HG03342 (cell line): Measurements from ENCODE around the gene SPEN.
A peak's percentile ranks its signal among the peaks of the same experiment; 100 is the strongest.
"Not testable (repeated sequence)": the region's sequence is repeated elsewhere in the genome, so short reads cannot be mapped to it uniquely, and the experiment has no call there.

ENCODE experiments used
- ATAC-seq: cut with Tn5 transposase; IDR thresholded peaks from one replicate; pipeline ENCODE4 v1.9.1; 2021; ENCODE audit warnings: mild to moderate bottlenecking, moderate library complexity; ENCODE audit not compliant: unreplicated experiment

SPEN gene, protein sequence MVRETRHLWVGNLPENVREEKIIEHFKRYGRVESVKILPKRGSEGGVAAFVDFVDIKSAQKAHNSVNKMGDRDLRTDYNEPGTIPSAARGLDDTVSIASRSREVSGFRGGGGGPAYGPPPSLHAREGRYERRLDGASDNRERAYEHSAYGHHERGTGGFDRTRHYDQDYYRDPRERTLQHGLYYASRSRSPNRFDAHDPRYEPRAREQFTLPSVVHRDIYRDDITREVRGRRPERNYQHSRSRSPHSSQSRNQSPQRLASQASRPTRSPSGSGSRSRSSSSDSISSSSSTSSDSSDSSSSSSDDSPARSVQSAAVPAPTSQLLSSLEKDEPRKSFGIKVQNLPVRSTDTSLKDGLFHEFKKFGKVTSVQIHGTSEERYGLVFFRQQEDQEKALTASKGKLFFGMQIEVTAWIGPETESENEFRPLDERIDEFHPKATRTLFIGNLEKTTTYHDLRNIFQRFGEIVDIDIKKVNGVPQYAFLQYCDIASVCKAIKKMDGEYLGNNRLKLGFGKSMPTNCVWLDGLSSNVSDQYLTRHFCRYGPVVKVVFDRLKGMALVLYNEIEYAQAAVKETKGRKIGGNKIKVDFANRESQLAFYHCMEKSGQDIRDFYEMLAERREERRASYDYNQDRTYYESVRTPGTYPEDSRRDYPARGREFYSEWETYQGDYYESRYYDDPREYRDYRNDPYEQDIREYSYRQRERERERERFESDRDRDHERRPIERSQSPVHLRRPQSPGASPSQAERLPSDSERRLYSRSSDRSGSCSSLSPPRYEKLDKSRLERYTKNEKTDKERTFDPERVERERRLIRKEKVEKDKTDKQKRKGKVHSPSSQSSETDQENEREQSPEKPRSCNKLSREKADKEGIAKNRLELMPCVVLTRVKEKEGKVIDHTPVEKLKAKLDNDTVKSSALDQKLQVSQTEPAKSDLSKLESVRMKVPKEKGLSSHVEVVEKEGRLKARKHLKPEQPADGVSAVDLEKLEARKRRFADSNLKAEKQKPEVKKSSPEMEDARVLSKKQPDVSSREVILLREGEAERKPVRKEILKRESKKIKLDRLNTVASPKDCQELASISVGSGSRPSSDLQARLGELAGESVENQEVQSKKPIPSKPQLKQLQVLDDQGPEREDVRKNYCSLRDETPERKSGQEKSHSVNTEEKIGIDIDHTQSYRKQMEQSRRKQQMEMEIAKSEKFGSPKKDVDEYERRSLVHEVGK (N-terminal part only)

DNA sequence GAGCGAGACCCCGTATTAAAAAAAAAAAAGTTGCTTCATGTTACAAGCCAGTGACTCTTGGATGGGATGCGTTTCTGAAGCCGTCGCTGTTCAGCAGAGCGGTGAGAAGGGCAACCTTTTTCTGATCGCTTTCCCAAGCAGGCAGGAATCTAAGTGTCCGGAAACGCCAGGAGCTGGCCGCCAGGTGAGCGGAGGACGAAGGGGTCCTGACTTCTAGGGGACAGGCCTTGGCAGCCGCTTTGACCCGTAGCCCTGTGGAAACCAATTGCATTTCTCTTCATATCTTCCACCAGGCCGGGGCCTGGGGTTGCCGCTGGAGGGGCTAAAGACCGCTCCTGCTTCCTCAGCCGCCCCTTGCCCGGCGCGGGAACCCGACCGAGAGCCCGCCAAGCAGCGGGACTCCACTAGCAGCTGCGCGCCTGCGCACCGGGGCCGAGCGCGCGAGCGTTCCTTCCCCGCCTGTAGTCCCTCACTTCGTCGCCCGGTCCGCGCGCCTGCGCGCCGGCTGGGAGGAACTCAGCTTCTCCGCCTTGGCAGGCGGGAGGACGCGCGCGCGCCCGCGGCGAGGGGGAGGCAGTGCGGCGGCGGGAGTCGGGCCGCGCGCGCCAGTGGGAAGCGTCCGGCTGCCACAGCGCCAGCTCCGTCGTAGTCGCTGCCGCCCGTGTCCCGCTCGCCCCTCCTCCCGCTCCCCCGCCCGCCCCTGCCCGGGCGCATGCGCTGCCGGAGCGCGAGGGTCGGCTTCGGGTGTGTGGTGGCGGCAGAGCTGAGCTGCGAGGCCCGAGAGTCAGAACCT is at the start of gene SPEN:
TSS of gene SPEN (plus strand) at position 608 of the 793 bp plus-strand sequence. CDS start 361 bp downstream, outside the sequence.
- peak; percentile 60 for ATAC-seq

DNA sequence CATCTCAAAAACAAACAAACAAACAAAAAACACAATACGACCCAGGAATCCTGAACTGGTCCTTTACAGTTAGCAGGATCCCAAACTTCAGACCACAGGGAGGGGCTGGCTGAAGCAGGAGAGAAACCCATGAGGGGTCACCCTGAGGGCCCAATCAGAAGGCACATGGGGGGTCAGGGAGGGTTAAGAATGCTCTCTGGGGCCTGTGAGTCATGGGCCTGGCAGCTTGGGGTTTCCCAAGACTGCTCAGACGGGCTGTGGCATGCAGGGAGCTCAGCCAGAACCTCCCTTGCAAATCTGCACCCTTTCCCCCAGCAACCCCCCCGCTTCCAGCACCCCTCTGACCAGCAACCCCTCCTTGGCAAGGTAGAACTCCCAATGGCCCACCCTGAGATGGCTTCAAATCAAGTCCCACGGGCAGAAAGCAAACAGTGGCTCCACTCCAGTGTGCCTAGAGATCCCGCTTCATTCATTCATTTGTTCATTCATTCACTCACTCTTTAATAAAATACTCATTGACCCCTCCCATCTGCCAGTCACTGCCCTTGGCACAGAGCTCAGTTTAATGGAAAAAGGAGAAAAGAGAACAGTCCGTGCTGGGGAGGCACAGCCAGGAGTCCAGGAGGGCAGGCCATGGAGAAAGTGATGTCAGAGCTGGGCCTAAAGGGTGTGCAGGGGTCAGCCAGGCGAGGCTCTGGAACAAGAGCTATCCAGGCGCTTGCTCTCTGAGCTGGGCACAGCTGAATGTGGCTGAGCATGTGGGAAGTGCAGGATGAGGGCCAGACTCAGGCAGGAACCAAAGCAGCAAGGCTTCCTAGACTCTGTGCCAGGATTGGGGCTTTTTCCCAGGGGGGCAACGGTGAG is 48.3 kb upstream of the SPEN start:
- no peak for ATAC-seq

DNA sequence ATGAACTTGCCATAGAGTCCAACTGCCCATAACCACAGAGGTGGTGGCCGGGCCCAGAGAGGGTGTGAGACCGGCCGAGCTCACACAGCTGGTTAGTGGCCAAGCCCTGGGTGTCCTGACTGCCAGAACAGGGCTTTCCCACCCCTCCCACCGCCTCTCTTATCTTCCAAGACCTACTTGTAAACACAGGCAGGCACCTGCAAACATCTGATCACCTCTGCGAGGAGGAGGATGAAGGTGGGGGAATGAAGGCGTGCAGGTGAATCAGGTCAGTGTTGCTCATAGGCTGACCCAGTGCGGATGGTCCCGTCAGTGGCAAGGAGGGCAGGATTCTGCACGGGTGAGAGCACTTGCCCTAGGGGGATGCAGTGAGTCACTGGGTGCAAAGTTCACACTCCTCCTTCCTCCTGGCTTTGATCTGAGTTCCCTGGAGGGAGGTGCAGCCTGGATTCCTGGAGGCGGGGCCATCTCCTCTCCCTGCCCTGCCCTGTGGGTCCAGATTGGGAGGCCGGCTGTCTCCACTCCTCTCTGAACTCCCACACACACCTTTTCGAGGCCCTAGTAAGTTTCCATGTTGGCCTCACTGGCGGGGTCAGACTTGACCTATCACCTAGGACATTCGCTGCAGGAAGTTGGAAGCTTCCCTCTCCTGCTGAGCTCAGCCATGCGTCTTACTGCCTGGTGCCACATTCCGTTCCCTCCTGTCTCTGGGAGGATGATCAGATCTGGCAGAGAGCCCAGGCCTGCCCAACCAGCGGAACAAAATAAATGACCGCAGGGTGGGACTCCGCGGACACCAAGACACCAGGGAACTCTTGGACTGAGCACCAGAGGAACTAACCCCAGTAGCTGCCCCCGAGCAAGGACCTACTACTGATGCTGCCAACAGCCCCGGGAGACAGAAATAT is 47.3 kb upstream of the SPEN start:
- ATAC-seq, result no peak

DNA sequence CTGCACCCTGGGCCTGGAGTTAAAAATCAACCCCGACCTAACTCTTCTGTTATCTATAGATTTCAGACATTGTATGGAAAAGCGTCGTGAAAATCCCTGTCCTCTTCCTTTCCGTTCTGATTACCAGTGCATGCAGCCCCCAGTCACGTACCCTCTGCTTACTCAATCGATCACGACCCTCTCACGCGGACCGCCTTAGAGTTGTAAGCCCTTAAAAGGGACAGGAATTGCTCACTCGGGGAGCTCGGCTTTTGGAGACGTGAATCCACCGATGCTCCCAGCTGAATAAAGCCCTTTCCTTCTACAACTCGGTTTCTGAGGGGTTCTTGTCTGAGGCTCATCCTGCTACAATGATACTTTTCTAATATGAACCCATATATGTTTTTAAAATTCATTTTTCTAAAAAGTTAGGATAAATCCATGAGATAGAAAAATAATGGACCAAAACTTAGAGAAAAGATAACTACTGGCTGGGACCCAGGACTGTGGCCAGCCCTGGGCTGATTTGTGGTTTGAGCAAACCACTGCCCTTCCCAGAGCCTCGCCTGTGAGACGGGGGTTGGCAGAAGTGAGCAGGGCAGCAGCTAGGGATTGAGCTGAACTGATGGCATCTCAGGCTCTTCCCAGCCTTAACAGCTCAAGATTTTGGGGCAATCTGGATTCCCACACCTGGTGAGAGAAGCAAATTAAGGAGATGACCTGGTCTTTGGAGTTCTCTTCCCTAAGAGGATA is 45.1 kb upstream of the SPEN start:
- no peak for ATAC-seq

DNA sequence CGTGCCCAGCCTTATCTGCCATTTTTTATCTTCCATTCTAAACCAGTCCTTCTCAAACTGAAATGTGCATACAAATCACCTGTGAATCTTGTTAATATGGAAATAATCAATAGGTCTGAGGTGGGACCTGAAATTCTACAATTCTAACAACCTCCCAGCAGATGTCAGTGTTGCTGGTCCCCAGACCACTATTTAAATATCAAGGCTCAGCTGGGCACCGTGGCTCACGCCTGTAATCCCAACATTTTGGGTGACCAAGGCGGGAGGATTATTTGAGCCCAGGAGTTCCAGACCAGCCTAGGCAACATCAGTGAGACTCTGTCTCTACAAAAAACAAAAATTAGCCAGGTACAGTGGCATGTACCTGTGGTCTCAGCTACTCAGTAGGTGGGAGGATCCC is 44.1 kb upstream of the SPEN start:
- ATAC-seq, result no peak

DNA sequence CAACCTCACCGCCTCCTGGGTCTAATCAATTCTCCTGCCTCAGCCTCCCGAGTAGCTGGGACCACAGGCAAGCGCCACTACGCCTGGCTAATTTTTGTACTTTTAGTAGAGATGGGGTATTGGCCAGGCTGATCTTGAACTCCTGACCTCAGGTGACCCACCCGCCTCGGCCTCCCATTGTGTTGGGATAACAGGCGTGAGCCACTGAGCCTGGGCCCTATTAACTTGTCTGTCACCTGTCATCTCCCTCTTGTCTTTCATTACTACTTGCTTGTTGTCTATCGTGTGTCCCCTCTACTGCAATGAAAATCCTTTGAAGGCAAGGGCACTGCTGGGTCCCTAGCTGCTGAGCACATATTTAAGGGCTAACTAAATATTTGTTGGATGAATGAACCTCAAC is 43.4 kb upstream of the SPEN start:
- ATAC-seq, result no peak

DNA sequence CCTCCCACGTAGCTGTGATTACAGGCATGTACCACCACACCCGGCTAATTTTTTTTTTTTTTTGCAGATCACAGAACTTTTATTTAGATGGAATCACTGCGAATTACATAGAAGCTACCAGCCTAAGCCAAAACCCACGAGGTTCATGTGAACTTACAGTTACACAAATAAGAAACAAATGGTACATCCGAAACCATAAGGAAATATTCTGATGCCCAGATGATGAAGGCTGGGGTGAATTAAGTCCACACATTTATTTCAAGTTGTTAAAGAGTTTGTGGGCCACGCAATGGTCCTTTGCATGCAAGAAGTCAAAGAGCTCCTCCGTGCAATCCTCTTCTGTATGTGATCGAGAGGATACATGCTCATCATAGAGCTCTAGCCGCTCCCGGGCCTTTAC is 40.4 kb upstream of the SPEN start:
- ATAC-seq, result no peak

DNA sequence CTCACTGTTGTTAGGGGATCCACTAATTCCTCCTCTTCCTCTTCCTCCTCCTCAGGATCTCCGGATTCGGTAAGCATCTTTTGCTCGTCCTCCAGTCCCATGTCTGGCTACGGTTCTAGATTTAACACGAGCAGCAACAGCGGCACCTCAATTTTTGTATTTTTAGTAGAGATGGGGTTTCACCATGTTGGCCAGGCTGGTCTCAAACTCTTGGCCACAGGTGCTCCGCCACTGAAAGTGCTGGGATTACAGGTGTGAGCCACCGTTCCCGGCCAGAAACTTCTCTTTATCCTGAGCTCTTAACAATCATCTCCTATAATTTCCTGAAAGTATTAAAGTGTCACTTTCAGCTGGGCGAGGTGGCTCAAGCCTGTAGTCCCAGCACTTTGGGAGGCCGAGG is 40.0 kb upstream of the SPEN start, which contains the start of gene UQCRHL:
TSS of gene UQCRHL (minus strand) at position 101 of the 400 bp plus-strand sequence. CDS start at position 101, 0 bp downstream.
- ATAC-seq, result not testable (repeated sequence)

DNA sequence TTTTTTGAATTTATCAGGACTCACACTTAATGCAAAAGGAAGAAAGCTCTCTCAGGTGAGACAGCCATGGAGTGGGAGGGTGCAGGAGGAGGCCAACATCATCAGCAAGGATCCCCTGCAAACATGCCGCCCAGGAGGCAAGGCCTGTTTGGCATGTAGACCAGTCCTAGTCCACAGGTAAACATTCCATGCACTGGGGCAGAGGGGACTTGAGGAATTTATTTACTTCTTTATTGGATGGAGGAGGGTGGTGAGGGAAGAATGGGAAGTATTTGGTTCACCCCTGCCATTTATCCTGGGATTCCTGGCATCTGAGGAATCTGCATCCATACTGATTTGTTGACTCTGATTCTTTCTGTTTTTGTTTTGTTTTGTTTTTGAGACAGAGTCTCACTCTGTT is 38.6 kb upstream of the SPEN start:
- no peak for ATAC-seq

DNA sequence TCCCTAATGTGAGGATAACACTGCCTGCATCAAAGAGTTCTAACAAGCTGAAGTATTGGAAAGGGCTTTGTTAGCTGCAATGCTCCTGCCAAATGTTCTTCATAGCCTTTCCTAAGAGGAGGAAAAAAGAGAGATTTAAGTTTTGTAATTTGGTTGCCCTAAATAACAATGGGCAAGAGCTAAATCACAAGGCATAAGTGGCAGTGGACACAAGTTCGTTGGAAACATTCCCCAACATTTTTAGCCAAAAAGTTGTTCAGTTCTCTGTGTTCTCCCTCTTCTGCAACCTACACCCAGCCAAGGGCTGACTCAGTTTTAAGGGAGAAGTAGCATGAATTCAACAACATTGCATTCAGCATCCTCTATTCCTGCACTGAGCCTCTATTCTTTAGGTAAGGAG is 37.4 kb upstream of the SPEN start:
- no peak for ATAC-seq

DNA sequence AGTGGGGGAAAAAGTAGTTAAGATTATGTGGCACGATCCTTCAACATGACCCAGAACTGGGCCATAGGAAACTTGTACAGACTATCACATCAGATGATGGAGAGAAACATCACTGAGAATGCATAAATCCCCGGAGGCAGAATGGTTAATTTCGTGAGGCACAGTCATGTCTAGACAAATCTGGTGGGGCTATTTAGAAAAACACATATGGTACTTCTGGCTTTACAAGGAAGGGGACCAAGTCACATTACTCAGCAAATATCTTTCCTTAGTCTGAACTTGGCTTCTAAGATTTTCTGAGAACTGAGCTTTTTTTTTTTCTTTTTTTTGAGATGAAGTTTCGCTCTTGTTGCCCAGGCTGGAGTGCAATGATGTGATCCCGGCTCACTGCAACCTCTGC is 30.8 kb upstream of the SPEN start:
- no peak for ATAC-seq

DNA sequence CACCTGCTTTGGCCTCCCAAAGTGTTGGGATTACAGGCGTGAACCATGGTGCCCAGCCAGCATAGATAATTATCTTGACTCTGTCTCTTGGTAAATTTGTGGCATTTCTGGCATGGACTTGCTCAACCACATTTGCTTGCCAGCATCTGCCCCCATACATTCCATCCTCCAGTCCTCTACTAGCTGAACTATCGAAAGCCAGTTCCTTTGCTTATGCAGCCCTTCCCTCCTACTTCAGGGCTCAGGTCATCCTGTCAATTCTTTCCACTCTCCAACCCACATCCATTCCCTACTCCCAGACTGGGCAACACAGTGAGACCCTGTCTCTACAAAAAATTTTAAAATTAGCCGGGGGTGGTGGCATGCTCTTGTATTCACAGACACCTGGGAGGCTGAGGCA is 27.0 kb upstream of the SPEN start:
- no peak for ATAC-seq

DNA sequence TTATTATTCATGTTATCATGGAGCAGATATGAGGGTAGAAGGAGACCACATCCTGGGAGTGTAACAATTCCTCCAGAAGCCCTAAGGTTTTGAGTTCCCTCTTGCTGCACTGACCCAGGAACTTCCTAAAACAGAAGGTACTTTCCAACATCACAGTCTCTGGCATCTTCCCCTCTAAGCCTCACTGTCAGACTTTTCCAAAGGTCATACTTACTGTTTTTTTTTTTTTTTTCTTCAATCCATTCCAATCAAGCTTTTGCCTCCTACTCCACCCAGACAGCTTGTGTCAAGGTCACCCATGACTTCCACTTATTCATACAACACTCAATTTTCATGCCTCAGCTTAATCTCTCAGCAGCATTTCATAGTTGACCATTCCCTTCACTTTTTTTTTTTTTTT is 21.7 kb upstream of the SPEN start:
- no peak for ATAC-seq

DNA sequence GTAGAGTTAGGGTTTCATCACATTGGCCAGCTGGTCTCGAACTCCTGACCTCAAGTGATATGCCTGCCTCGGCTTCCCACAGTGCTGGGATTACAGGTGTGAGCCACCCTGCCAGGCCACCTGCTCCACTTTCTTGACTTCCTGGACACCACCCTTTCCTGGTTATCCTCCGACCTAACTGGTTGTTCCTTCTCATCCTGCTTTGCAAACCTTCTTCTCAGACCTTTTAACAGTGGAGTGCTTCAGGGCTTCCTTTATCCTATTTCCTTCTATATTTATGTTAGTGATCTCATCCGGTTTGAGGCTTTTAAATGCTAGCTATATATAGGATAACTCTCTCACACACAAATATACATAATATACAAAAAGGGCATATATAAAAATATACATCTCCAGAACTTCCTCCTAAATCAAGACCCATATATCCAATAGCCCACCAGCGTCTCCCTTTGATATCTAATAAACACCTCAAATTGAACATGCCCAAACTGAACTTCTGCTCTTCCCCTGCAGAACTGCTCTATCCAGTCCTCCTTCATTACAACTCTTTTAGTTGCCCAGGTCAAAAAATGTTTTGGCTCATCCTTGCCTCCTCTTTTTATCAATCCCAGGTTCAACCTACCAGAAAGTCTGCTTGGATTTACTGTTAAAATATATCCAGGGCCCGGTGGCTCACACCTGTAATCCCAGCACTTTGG is 20.5 kb upstream of the SPEN start:
- ATAC-seq, result no peak

DNA sequence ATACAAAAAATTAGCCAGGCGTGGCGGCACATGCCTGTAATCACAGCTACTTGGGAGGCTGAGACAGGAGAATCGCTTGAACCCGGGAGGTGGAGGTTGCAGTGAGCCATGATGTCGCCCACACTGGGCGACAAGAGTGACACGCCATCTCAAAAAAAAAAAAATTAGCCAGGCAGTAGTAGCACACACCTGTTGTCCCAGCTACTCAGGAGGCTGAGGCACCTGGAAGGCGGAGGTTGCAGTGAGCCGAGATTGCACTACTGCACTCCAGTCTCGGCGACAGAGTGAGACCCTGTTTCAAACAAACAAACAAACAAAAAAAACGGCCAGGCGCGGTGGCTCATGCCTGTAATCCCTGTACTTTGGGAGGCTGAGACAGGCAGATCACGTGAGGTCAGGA is 19.9 kb upstream of the SPEN start:
- not testable (repeated sequence) for ATAC-seq

DNA sequence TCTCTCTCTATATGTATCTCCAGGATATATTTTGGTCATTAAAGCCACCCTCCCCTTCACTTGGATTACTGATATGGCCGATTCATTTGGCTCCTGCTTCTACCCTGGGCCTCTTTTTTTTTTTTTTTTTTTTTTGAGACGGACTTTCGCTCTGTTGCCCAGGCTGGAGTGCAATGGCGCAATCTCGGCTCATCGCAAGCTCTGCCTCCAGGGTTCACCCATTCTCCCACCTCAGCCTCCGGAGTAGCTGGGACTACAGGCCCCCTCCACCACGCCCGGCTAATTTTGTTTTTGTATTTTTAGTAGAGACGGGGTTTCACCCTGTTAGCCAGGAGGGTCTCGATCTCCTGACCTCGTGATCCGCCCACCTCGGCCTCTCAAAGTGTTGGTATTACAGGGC is 18.6 kb upstream of the SPEN start:
- ATAC-seq, result not testable (repeated sequence)

DNA sequence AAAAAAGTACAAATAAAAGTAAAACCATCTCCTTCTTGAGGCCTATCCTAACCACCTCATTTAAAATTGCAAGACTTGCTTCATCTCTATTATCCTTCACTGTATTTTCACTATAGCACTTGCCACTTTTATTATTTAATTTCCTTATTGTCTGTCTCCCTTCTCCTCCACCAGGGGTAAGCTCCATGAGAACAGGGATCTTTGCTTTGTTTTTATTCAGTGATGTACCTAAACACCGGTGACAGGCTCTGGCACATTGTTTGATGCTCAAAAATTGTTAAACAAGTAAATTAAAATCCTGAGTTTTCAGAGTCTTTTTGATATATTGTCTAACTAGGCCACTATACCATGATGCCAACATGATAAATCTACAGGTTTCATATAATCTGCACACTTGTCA is 17.2 kb upstream of the SPEN start:
- no peak for ATAC-seq
